ENCODE measurements around the gene ACVRL1.

The ACVRL1 gene

GRCh38 chr12:51907083-51907855 is at the start of gene ACVRL1:
Gene ACVRL1 (plus strand): TSS chr12:51907504. CDS start chr12:51912475, 4,971 bp downstream.
- DNase-seq: no peak

DNA sequence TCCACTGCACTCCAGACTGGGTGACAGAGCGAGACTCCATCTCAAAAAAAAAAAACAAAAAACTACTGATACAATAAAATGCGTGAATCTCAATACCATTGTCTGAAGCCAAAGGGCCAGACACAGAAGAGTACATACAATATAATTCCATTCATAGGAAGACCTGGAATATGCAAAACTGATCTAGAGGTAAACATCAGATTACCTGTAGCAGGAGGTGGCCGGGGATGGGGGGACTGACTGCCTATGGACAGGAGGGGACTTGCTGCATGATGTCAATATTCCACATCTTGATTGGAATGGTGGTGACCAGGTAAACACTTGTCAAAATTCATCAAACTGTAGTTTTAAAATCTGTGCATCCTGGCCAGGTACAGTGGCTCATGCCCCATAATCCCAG is 46.3 kb upstream of the ACVRL1 start:
- DNase-seq: no peak

DNA sequence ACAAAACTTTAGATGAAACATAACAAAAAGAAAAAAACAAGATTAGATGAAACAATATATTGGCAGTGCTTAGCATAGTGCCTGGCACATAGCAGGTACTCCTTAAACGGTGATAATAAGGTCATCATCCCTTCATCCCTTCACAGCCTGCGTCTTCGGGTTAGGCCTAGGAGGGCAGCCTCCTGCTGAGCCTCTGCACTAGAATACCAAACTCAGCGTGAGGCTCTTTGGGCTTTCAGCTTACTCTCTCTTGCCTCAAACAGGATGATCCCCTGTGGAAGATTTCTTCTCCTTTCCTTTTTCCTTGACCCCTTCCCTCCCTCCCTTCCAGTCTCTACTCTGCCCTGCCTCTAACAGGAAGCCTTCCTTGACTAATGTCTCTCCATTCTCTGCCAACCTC is 44.4 kb upstream of the ACVRL1 start:
- DNase-seq: no peak

- no peak for DNase-seq
Observed at GRCh38 chr12:51863363-51863932, 43.9 kb upstream of the ACVRL1 start.

- no peak for DNase-seq
Observed at GRCh38 chr12:51863933-51864832, 43.1 kb upstream of the ACVRL1 start.

GRCh38 chr12:51864833-51865670 is 42.3 kb upstream of the ACVRL1 start:
- no peak for DNase-seq

DNA sequence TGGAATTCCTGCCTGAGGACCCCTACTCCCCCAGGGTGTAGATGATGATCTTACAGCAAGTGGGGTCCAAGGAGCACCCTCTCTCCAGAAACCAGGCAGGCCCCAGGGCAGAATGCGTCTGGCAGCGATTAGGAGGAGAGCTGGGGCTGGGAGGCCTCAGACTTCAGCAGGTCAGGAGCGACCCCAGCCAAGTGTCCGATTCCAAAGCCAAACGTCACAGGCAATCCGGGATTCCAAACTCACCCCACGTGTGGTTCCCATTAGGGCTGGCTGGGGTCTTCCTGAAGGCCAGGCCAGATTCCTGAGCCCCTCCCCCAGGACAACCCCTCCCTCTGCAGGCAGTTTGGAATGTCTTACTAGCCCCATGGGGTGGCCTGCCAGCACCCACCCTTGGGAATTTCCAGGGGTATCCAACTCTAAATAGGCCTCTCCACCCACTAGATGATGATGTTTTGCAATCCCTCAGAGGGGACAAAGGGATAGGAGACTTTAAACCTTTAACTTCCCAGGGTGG is 41.5 kb upstream of the ACVRL1 start:
- no peak for DNase-seq

- DNase-seq: no peak
Observed at GRCh38 chr12:51866324-51866723, 41.0 kb upstream of the ACVRL1 start.

- no peak for DNase-seq
Observed at GRCh38 chr12:51866762-51867161, 40.5 kb upstream of the ACVRL1 start.

GRCh38 chr12:51867371-51867770 is 39.9 kb upstream of the ACVRL1 start:
- DNase-seq: no peak

DNA sequence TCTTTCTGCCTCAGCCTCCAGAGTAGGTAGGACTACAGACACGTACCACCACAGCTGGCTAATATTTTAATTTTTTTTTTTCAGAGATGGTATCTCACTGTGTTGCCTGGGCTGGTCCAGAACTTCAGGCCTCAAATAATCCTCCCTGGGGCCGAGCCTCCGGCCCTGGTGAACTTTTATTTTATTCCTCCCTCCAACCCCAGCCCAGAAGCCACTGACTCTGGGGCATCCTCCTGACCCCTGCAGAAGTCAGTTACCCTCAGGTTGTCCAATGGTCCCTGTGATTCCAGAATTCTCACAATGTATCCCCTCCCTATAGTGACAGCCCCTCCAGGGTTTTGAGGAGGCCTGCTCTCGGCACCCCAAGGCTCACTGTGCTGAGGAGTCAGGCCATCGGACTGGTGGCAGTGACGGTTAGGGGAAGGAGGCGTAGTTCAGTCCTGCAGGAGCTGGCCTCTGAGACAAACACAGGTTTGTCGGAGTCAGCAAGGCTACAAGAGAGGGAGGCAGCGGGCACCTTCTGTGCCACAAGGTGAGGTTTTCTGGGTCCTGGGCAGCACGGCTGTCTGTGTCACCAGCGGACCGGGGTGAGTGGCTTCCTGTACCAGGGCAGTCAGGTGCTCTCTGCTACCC is 39.4 kb upstream of the ACVRL1 start:
- DNase-seq: no peak

- DNase-seq: no peak
Observed at GRCh38 chr12:51868821-51869495, 38.3 kb upstream of the ACVRL1 start.

DNA sequence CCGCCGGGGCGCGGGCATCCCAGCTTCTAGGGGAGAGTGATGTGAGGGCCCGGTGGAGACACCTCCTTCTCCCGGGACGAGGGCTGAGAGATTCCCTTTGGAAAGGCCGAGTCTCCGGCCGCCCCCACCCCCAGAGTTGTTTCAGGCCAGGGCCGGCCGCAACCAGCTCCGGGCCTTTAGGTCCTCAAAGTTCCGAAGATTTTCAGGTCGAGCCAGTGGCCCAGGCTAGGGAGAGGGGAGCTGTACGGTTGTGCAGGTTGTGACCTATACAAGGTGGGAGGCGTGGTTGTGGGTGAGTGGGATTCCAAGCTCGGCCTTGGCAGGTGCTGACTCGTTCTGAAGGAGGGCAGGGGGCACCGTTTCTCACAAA is 37.8 kb upstream of the ACVRL1 start:
- no peak for DNase-seq

GRCh38 chr12:51869931-51870330 is 37.4 kb upstream of the ACVRL1 start:
- DNase-seq: no peak

- no peak for DNase-seq
Observed at GRCh38 chr12:51870504-51870903, 36.8 kb upstream of the ACVRL1 start.

DNA sequence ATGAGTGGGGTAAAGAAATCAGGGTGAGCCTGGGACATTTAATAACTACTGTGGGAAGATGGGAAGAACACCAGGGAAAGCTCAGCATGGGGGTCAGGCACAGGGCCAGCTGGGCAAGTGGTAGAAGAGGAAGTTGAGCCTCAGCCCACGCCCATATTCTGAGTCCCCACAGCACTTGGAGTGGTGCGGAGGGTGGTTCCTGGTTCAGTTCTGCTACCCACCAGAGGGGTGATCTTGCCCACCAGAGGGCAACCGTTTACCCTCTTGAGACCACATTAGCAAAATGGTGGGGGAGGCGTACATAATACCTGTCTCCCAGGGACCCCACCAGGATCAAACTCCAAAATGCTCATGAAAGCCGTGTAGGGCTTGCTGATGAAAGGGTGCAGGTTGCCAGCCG is 36.2 kb upstream of the ACVRL1 start:
- no peak for DNase-seq

GRCh38 chr12:51871918-51872688 is 35.2 kb upstream of the ACVRL1 start:
- DNase-seq: no peak

DNA sequence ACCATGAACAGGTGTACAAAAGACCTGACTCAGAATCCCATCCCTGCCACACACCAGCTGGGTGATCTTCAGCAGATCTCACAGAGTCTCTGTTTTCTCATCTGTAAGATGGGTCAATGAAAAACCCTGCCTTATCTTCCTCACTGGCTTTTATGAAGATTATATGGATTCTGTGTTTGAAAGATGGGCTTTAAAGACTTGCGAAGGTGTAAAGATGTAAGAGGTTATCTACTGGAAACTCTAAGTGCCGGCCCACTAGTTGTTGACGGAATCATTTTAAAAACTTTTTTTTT is 34.7 kb upstream of the ACVRL1 start:
- no peak for DNase-seq

DNA sequence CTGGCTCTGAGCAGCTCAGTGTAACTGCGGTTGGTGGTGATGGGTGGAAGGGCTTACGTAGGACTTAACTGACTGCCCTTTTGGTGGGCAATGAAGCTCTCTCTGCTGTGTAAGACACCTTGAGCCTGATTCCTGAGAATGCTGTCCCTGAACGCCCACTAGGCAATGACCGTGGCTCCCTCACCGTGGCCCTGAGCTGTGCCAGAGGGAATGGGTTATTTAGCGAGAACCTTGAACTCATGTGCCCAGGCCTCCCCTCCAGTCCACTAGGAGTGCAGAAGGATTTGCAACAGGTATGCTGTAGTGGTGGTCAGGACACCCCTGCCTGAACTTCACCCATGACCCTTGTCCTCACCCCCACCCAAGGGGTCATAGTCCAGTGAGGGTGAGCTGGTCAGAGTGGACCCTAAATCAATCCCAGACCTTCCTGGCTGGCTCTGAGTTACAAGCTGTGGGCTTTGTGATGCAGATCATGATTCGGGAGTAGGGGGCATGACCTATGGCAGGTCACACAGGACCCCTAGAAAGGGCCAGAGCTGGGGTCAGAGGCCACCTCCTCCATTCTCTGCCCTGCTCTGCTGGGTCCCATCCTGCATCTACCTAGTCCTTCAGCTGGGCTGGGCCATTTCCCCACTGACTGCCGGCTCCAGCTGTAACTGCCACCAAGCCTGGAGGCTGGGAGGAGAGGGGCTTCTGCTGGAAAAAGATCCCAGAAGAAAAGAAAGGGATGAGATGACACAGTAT is 33.9 kb upstream of the ACVRL1 start:
- DNase-seq: no peak

GRCh38 chr12:51874000-51874399 is 33.3 kb upstream of the ACVRL1 start:
- DNase-seq: no peak

Data from NCI-H446 treated with DMSO at 0.1 percent for 48 hours (cell line).